GF-D8 (cell line): Measurements from ENCODE around the gene ARHGAP24.

Source experiments
- DNase-seq: peaks from one replicate; lab custom pipeline; 2025; lab: John Stamatoyannopoulos, UW

Gene ARHGAP24

GRCh38 chr4:85697854-85698253 is 222.9 kb downstream of the ARHGAP24 start:
- no peak for DNase-seq

GRCh38 chr4:85700362-85700761 is 225.4 kb downstream of the ARHGAP24 start:
- DNase-seq = no peak

GRCh38 chr4:85701861-85702321 is 226.9 kb downstream of the ARHGAP24 start:
- no peak for DNase-seq

- DNase-seq = no peak
These were observed 228.1 kb downstream of the ARHGAP24 start for GRCh38 chr4:85703096-85703495.

GRCh38 chr4:85707611-85708010 is 232.7 kb downstream of the ARHGAP24 start:
- DNase-seq = no peak

- no peak for DNase-seq
These were observed 233.5 kb downstream of the ARHGAP24 start for GRCh38 chr4:85708468-85708867.

- no peak for DNase-seq
These were observed 238.1 kb downstream of the ARHGAP24 start for GRCh38 chr4:85713005-85713404.

GRCh38 chr4:85715991-85716737 is 241.2 kb downstream of the ARHGAP24 start:
- DNase-seq = no peak

- DNase-seq = no peak
These were observed 242.4 kb downstream of the ARHGAP24 start for GRCh38 chr4:85717351-85717750.

GRCh38 chr4:85717847-85718246 is 242.9 kb downstream of the ARHGAP24 start:
- DNase-seq = no peak

GRCh38 chr4:85720735-85721134 is 245.8 kb downstream of the ARHGAP24 start:
- no peak for DNase-seq

- no peak for DNase-seq
These were observed 247.5 kb downstream of the ARHGAP24 start for GRCh38 chr4:85722401-85722800.

GRCh38 chr4:85722807-85723206 is 247.9 kb downstream of the ARHGAP24 start:
- DNase-seq = no peak

- no peak for DNase-seq
These were observed 250.0 kb downstream of the ARHGAP24 start for GRCh38 chr4:85724791-85725563.

- DNase-seq = peak; percentile 36
These were observed 250.8 kb downstream of the ARHGAP24 start for GRCh38 chr4:85725721-85726170.

- DNase-seq = no peak
These were observed 251.6 kb downstream of the ARHGAP24 start for GRCh38 chr4:85726555-85726954.

- DNase-seq = no peak
These were observed 253.5 kb downstream of the ARHGAP24 start for GRCh38 chr4:85728464-85728863.

GRCh38 chr4:85732124-85732523 is 257.2 kb downstream of the ARHGAP24 start:
- DNase-seq = no peak

- no peak for DNase-seq
These were observed 258.8 kb downstream of the ARHGAP24 start for GRCh38 chr4:85733798-85734197.

- no peak for DNase-seq
These were observed 259.5 kb downstream of the ARHGAP24 start for GRCh38 chr4:85734424-85734831.

- DNase-seq = no peak
These were observed 261.6 kb downstream of the ARHGAP24 start for GRCh38 chr4:85736571-85736970.

GRCh38 chr4:85737254-85737653 is 262.3 kb downstream of the ARHGAP24 start:
- DNase-seq = no peak

GRCh38 chr4:85738721-85739120 is 263.8 kb downstream of the ARHGAP24 start:
- no peak for DNase-seq
